ENCODE measurements around the gene VASH1. TPM values are rescaled to one million over a fixed set of nuclear protein-coding genes. Genes with fewer than 3 reads are reported as not detected.
A peak's percentile ranks its signal among the peaks of the same experiment; 100 is the strongest.

The VASH1 gene
- total and polyA plus RNA-seq, 2 of the 13 experiments (the other 11 are each of a cell fraction or from before 2014, with no cell fraction given): 0.11 to 0.24 TPM

- TF ChIP-seq AKNA (CRISPR knock-in tag; IDR thresholded peaks at IDR 0.05; ENCODE audit: borderline replicate concordance): no peak
- no peak for TF ChIP-seq ZNF629 (CRISPR knock-in tag; conservative IDR thresholded peaks at IDR 0.05)
- no peak for TF ChIP-seq ZZZ3 (CRISPR knock-in tag; IDR thresholded peaks at IDR 0.05; ENCODE audit: borderline replicate concordance)
- TF ChIP-seq FOXP1 (IDR thresholded peaks at IDR 0.05): no peak
- TF ChIP-seq FOXP1 (CRISPR knock-in tag; IDR thresholded peaks at IDR 0.05): peak; percentile 70
- TF ChIP-seq IRX3 (CRISPR knock-in tag; IDR thresholded peaks at IDR 0.05; ENCODE audit: borderline replicate concordance, low read depth): no peak
- no peak for TF ChIP-seq ZNF256 (CRISPR knock-in tag; conservative IDR thresholded peaks at IDR 0.05)
- TF ChIP-seq MYC (CRISPR knock-in tag; IDR thresholded peaks at IDR 0.05; ENCODE audit: borderline replicate concordance): no peak; the same call in 1 of the 2 replicates
- no peak for TF ChIP-seq ZBTB14 (CRISPR knock-in tag; IDR thresholded peaks at IDR 0.05)
- peak; percentile 62 for TF ChIP-seq PATZ1 (CRISPR knock-in tag; IDR thresholded peaks at IDR 0.05)
- no peak for TF ChIP-seq PHB2 (IDR thresholded peaks at IDR 0.05; ENCODE audit: partially characterized antibody)
- no peak for TF ChIP-seq ZNF580 (CRISPR knock-in tag; IDR thresholded peaks at IDR 0.05; ENCODE audit: borderline replicate concordance, low read depth)
- TF ChIP-seq FIP1L1 (IDR thresholded peaks at IDR 0.05; ENCODE audit: borderline replicate concordance, insufficient read depth, low read depth, low read length): no peak
- TF ChIP-seq TBP (CRISPR knock-in tag; IDR thresholded peaks at IDR 0.05): no peak
- no peak for TF ChIP-seq HNRNPK (IDR thresholded peaks at IDR 0.05; ENCODE audit: low read depth, low read length, poor library complexity, severe bottlenecking)
- TF ChIP-seq HOXA5 (CRISPR knock-in tag; IDR thresholded peaks at IDR 0.05): no peak
- 0 out of 2 replicates have a peak, but pooled peaks have one; percentile 61 for TF ChIP-seq TRIM24 (CRISPR knock-in tag; IDR thresholded peaks at IDR 0.05)
- TF ChIP-seq SIX4 (CRISPR knock-in tag; IDR thresholded peaks at IDR 0.05): peak; percentile 82; the same call in 1 of the 2 replicates
- TF ChIP-seq ZNF616 (CRISPR knock-in tag; IDR thresholded peaks at IDR 0.05; ENCODE audit: low read depth): no peak
- TF ChIP-seq HMG20B (CRISPR knock-in tag; conservative IDR thresholded peaks at IDR 0.05): peak; percentile 72
- 0 out of 2 replicates have a peak, but pooled peaks have one; percentile 54 for TF ChIP-seq ZNF670 (CRISPR knock-in tag; IDR thresholded peaks at IDR 0.05; ENCODE audit: borderline replicate concordance)
- TF ChIP-seq ZNF431 (CRISPR knock-in tag; IDR thresholded peaks at IDR 0.05; ENCODE audit: borderline replicate concordance, low read depth): no peak
Measured at GRCh38 chr14:76832503-76832988, 71.3 kb downstream of the VASH1 start (continued).
